Endodermal cell (in vitro differentiated cells): ENCODE results near the gene SEC11A. TPM values are rescaled to one million over a fixed set of nuclear protein-coding genes. Genes with fewer than 3 reads are reported as not detected.

Experiments
- DNase-seq: peaks from one replicate; pipeline ENCODE4 v3.0.0-alpha.2; 2017
- H3K27ac ChIP-seq: 2 replicates; pipeline ENCODE4 v1.5.1; 2013; ENCODE audit warnings: mild to moderate bottlenecking, low read depth, low read length, moderate library complexity
- H3K27me3 ChIP-seq: 2 replicates; pipeline ENCODE4 v1.6.1; 2013; ENCODE audit warnings: mild to moderate bottlenecking, low read length, moderate library complexity; ENCODE audit not compliant: insufficient read depth, control insufficient read depth, poor library complexity, severe bottlenecking
- H3K36me3 ChIP-seq: 2 replicates; pipeline ENCODE4 v1.7.0; 2013; ENCODE audit warnings: mild to moderate bottlenecking, low read length, moderate library complexity; ENCODE audit not compliant: control insufficient read depth, insufficient read depth
- H3K4me1 ChIP-seq: one replicate; pipeline ENCODE4 v1.7.0; 2013; ENCODE audit warnings: low read length; ENCODE audit not compliant: control insufficient read depth, insufficient read depth
- H3K4me3 ChIP-seq: 2 replicates; pipeline ENCODE4 v1.5.1; 2013; ENCODE audit warnings: mild to moderate bottlenecking, low read length, moderate library complexity
- H3K9ac ChIP-seq: 2 replicates; pipeline ENCODE4 v1.6.1; 2013; ENCODE audit warnings: mild to moderate bottlenecking, low read length, moderate library complexity; ENCODE audit not compliant: poor library complexity, severe bottlenecking; ENCODE audit errors: extremely low read depth
- H3K9me3 ChIP-seq: 2 replicates; pipeline ENCODE4 v1.6.1; 2013; ENCODE audit warnings: mild to moderate bottlenecking, low read length, moderate library complexity; ENCODE audit not compliant: control insufficient read depth
- H3K27ac Mint-ChIP-seq: 2 replicates; pipeline ENCODE4 v1.8.0; 2020; ENCODE audit warnings: mixed read lengths
- H3K27me3 Mint-ChIP-seq: 2 replicates; pipeline ENCODE4 v1.8.0; 2021; ENCODE audit warnings: mild to moderate bottlenecking, mixed read lengths; ENCODE audit not compliant: insufficient read depth
- H3K36me3 Mint-ChIP-seq: 2 replicates; pipeline ENCODE4 v1.8.0; 2020; ENCODE audit warnings: low read depth, mixed read lengths
- H3K4me1 Mint-ChIP-seq: 2 replicates; pipeline ENCODE4 v1.8.0; 2020; ENCODE audit warnings: mixed read lengths
- H3K4me3 Mint-ChIP-seq: 2 replicates; pipeline ENCODE4 v1.8.0; 2020; ENCODE audit warnings: mild to moderate bottlenecking, moderate library complexity, mixed read lengths
- H3K9me3 Mint-ChIP-seq: 2 replicates; pipeline ENCODE4 v1.8.0; 2020; ENCODE audit warnings: mild to moderate bottlenecking, mixed read lengths
- CTCF ChIP-seq: fragments of 200-600 bp; sonication (generic); conservative IDR thresholded peaks from 2 replicates; pipeline ENCODE4 v1.5.0; 2021; ENCODE audit warnings: antibody characterized with exemption, mild to moderate bottlenecking
- WGBS, 2 experiments: methylation state at CpG; one replicate each; pipeline versions ENCODE4 v1.1.5 to v1.1.7; 2013; ENCODE audit warnings: missing lambda C conversion rate in 2 of 2, mixed read lengths in 1 of 2; ENCODE audit not compliant: insufficient coverage in 1 of 2, insufficient read length in 1 of 2; 5-methylcytosine and 5-hydroxymethylcytosine counted together
- total RNA-seq, 2 donors: library from RNA; stranded (reverse); fragmentation: NEBNext Ultra II Directional in 1 of 2; extraction: Animal tissue kit (Norgen Biotek cat#: 25700) in 1 of 2; gene quantifications; 2 replicates in 1 of 2; 3 replicates in 1 of 2; pipeline ENCODE4 v1.2.1, GENCODE V29; 2021

Gene SEC11A
- total RNA-seq, 2 donors from 2014 or later, result 192 to 197 TPM

DNA sequence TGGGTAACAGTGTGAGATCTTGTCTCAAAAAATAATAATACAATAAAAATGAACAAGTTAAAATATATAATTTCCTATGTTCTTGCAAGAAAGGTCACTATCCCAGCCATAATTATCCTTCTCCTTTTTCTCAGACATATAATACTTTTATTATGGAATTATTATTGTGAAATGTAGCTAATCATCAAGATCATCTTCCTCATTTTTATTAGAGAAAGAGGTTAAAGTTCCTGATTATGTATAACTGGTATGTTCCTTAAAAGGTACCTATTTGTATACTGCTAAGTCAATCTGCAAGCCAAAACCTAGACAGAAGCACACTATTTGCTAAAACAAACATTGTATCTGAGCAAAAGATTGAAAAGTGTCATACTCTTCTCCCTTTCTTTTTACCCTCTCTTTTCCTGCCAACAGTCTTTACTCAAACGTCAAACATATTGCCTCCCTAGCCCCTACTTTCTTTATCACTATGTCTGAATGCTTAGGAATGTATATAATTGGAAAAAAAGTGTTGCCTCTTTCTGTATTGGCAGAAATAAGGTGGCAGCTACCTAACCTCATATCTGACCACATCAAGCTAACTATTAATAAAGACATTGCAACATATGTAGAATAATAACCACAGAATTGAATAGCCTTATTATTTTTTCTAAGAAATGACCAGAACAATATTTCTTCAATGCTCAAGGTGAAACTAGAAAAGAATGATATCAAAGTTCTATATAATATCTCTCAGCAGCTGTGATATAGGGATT lies 18.5 kb downstream of the SEC11A start:
- Mint-ChIP-seq H3K4me3 (no peak overlapping the region), H3K27ac (no peak overlapping the region), H3K27me3 (no peaks in the 10 kb centered on the region), H3K9me3 (no peaks in the 10 kb centered on the region), H3K36me3 (peaks cover 4% of the 10 kb centered on the region), H3K4me1 (no peaks in the 10 kb centered on the region)
- no peak for DNase-seq
- Histone ChIP-seq H3K4me3 (no peak overlapping the region), H3K27me3 (no peaks in the 10 kb centered on the region), H3K36me3 (no peaks in the 10 kb centered on the region), H3K9ac (no peak overlapping the region), H3K4me1 (peaks cover 2% of the 10 kb centered on the region), H3K27ac (no peak overlapping the region), H3K9me3 (no peaks in the 10 kb centered on the region)
- no CpG with 5 or more reads among the region's 1 CpG for WGBS, 2 experiments
- TF ChIP-seq CTCF, result no peak

DNA sequence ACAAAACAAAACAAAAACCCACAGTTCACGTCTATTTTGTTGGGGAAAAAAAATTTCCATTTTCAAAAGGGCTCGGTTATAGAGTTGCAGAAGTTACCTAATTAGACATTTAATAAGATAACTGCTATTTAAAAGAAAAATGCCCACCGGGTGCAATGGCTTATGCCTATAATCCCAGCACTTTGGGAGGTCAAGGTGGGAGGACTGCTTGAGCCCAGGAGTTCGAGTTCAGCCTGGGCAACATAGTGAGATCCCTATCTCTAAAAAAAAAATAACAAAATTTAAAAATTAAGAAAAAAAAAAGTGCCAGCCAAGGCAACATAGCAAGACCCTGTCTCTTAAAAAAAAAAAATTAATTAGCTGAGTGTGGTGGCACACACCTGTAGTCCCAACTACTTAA lies 19.2 kb downstream of the SEC11A start:
- no peak overlapping the region for H3K4me3 Mint-ChIP-seq
- DNase-seq, result no peak
- no peaks in the 10 kb centered on the region for H3K36me3 ChIP-seq
- H3K27me3 Mint-ChIP-seq, result no peaks in the 10 kb centered on the region
- 100% methylated on average over 3 to 4 of the region's 4 CpGs for WGBS, 2 experiments
- no peak overlapping the region for H3K4me3 ChIP-seq
- no peak overlapping the region for H3K27ac ChIP-seq
- no peaks in the 10 kb centered on the region for H3K9me3 ChIP-seq
- H3K4me1 Mint-ChIP-seq, result no peaks in the 10 kb centered on the region
- H3K27me3 ChIP-seq, result no peaks in the 10 kb centered on the region
- H3K4me1 ChIP-seq, result peaks cover 2% of the 10 kb centered on the region
- no peaks in the 10 kb centered on the region for H3K9me3 Mint-ChIP-seq
- peaks cover 4% of the 10 kb centered on the region for H3K36me3 Mint-ChIP-seq
- H3K9ac ChIP-seq, result no peak overlapping the region
- no peak for TF ChIP-seq CTCF
- no peak overlapping the region for H3K27ac Mint-ChIP-seq

GRCh38 chr15:84690342-84690741 lies 25.6 kb downstream of the SEC11A start:
- Mint-ChIP-seq H3K27me3 (no peaks in the 10 kb centered on the region), H3K27ac (no peak overlapping the region), H3K9me3 (no peaks in the 10 kb centered on the region), H3K4me1 (no peaks in the 10 kb centered on the region), H3K4me3 (no peak overlapping the region), H3K36me3 (peaks cover 45% of the 10 kb centered on the region)
- no peak for TF ChIP-seq CTCF
- H3K36me3 ChIP-seq, result peaks cover 59% of the 10 kb centered on the region
- H3K9ac ChIP-seq, result no peak overlapping the region
- no peaks in the 10 kb centered on the region for H3K27me3 ChIP-seq
- no peak overlapping the region for H3K4me3 ChIP-seq
- DNase-seq, result no peak
- H3K27ac ChIP-seq, result no peak overlapping the region
- peaks cover 16% of the 10 kb centered on the region for H3K9me3 ChIP-seq
- H3K4me1 ChIP-seq, result no peaks in the 10 kb centered on the region
- WGBS, 2 experiments, result 94 to 95% methylated on average over 7 to 8 of the region's 8 CpGs
